ENCODE data around the gene NFATC2. TPM values are rescaled to one million over a fixed set of nuclear protein-coding genes. Genes with fewer than 3 reads are reported as not detected.

Gene NFATC2
- total and polyA plus RNA-seq, 2 of the 4 experiments (the other 2 are of a cell fraction), result 0.18 to 0.38 TPM

DNA sequence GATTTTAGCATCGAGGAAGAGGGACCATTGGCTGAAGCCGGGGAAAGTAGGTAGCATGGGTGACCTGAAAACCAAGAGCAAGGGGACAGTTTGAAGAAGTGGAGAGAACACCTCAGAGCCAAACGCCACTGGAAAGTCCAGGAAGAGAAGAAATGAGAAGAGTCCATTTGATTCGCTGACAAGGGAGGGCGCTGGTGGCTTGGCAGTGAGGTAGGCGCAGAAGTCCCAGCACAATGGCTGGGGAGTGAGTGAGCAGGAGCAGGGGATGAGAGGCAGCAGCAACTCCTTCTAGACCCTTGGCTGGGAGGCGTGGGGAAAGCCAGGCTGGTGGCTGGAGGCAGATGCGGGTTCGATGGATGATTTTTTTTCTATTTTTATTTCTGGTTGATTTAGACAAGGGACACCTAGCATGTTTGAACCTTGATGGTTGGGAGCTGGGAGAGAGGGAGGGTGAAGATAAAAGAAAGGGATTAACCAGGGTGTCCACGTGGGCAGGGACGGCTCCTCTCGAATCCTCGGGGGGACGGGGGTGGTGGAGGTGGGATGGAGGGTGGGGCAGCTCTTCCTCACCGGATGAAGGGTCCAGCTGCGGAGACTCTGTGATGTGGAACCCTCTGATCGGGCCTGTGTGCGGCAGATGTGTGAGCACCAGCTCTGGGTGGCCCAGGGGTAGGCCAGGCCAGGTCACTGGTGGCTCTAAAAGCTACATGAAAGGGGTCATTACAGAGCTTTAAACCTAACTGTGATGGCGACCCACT lies 164.2 kb downstream of the NFATC2 start:
- Histone ChIP-seq H2AK9ac (replicated peaks; ENCODE audit: low read depth, low read length, poor library complexity) (no peak overlapping the region), H4K8ac (ENCODE audit: low read depth in 2 of 2, low read length in 2 of 2) (no peak overlapping the region), H3K4me1 (ENCODE audit: control insufficient read depth, insufficient read depth, low read length) (peaks cover 5% of the 10 kb centered on the region), H3K9me1 (ENCODE audit: insufficient read depth, low read length) (peaks cover 3% of the 10 kb centered on the region; the same call in 1 of the 2 replicates), H3K27ac (ENCODE audit: insufficient read depth, low read length) (no peak overlapping the region), H3K23ac (ENCODE audit: low read depth, low read length) (no peak overlapping the region), H3K9me3 (ENCODE audit: control insufficient read depth, insufficient read depth, low read length) (no peaks in the 10 kb centered on the region), H3K9ac (ENCODE audit: low read depth, low read length) (no peak overlapping the region), H3K18ac (ENCODE audit: low read depth, low read length) (no peak overlapping the region), H3K36me3 (ENCODE audit: control insufficient read depth, insufficient read depth, low read length) (no peaks in the 10 kb centered on the region), H4K5ac (ENCODE audit: low read depth, low read length) (no peak overlapping the region), H3K27me3 (ENCODE audit: control insufficient read depth, insufficient read depth, low read length) (no peaks in the 10 kb centered on the region), H2AFZ (replicated peaks; ENCODE audit: low read length, poor library complexity) (no peak overlapping the region), H4K91ac (ENCODE audit: insufficient read depth, low read depth, low read length) (no peak overlapping the region; the same call in 1 of the 2 replicates), H2BK20ac (ENCODE audit: low read depth, low read length) (no peak overlapping the region), H4K20me1 (ENCODE audit: insufficient read depth, low read length) (no peaks in the 10 kb centered on the region), H2BK120ac (ENCODE audit: low read depth, low read length) (no peak overlapping the region), H3K4me3 (ENCODE audit: insufficient read depth, low read depth, low read length) (no peak overlapping the region), H3K14ac (replicated peaks; ENCODE audit: low read depth, low read length) (no peak overlapping the region), H3K79me1 (ENCODE audit: low read depth in 1 of 2, low read length in 2 of 2) (no peaks in the 10 kb centered on the region), H3K4me2 (ENCODE audit: low read depth, low read length) (no peak overlapping the region), H3K4ac (ENCODE audit: low read depth, low read length) (no peak overlapping the region), H2BK5ac (ENCODE audit: low read depth, low read length, poor library complexity, severe bottlenecking) (no peak overlapping the region), H2AK5ac (ENCODE audit: low read depth, low read length) (no peak overlapping the region), H2BK15ac (ENCODE audit: low read depth, low read length) (no peak overlapping the region), H3K56ac (ENCODE audit: extremely low read depth, insufficient read depth, low read length) (no peak overlapping the region)
- TF ChIP-seq, protein P1, sequence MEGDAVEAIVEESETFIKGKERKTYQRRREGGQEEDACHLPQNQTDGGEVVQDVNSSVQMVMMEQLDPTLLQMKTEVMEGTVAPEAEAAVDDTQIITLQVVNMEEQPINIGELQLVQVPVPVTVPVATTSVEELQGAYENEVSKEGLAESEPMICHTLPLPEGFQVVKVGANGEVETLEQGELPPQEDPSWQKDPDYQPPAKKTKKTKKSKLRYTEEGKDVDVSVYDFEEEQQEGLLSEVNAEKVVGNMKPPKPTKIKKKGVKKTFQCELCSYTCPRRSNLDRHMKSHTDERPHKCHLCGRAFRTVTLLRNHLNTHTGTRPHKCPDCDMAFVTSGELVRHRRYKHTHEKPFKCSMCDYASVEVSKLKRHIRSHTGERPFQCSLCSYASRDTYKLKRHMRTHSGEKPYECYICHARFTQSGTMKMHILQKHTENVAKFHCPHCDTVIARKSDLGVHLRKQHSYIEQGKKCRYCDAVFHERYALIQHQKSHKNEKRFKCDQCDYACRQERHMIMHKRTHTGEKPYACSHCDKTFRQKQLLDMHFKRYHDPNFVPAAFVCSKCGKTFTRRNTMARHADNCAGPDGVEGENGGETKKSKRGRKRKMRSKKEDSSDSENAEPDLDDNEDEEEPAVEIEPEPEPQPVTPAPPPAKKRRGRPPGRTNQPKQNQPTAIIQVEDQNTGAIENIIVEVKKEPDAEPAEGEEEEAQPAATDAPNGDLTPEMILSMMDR (conservative IDR thresholded peaks at IDR 0.05; ENCODE audit: low read depth, low read length), result peak; percentile 24; the same call in 1 of the 2 replicates
- TF ChIP-seq RAD21 (IDR thresholded peaks at IDR 0.05; ENCODE audit: low read length) (peak; percentile 46; the same call in 1 of the 2 replicates), SMC3 (IDR thresholded peaks at IDR 0.05; ENCODE audit: low read depth, low read length) (peak; percentile 11; the same call in 1 of the 2 replicates), MAFK (IDR thresholded peaks at IDR 0.05; ENCODE audit: low read depth, low read length) (no peak)
- ChIA-PET CTCF (no interaction called here), POLR2A (ENCODE audit: unreplicated experiment) (no interaction called here)
- BruUV-seq (replicated peaks), result no TSS peak
- dilution Hi-C loops (cut with HindIII; ENCODE audit: low sequenced_read_pairs, unreplicated experiment) (no loop called here), in situ Hi-C loops (cut with MboI; ENCODE audit: low sequenced_read_pairs) (no loop called here), intact Hi-C loops (cut with micrococcal nuclease) (no loop called here)
- 92% methylated on average over 11 of the region's 19 CpGs; no CpG with 5 or more reads in 1 of the 2 experiments for WGBS, 2 experiments (ENCODE audit: extremely low coverage in 2 of 2, insufficient read length in 1 of 2)
- DNase-seq, result no peak
- no peak for ATAC-seq (ENCODE audit: low read depth)

Data from IMR-90 (cell line).